Glutamatergic neuron (in vitro differentiated cells): ENCODE data around the gene CAMTA1. TPM values are rescaled to one million over a fixed set of nuclear protein-coding genes. Genes with fewer than 3 reads are reported as not detected.
"Not testable (repeated sequence)": the region's sequence is repeated elsewhere in the genome, so short reads cannot be mapped to it uniquely, and the experiment has no call there.

Experiments
- DNase-seq: peaks from one replicate; pipeline ENCODE4 v3.0.0; 2022
- H3K27ac Mint-ChIP-seq: one replicate; pipeline ENCODE4 v1.8.0; 2020; ENCODE audit warnings: mild to moderate bottlenecking, mixed read lengths, inconsistent platforms; ENCODE audit not compliant: unreplicated experiment
- H3K27me3 Mint-ChIP-seq: one replicate; pipeline ENCODE4 v1.8.0; 2020; ENCODE audit warnings: mild to moderate bottlenecking, moderate library complexity, mixed read lengths, inconsistent platforms; ENCODE audit not compliant: unreplicated experiment
- H3K36me3 Mint-ChIP-seq: one replicate; pipeline ENCODE4 v1.8.0; 2020; ENCODE audit warnings: mild to moderate bottlenecking, mixed read lengths, inconsistent platforms; ENCODE audit not compliant: unreplicated experiment
- H3K4me1 Mint-ChIP-seq: one replicate; pipeline ENCODE4 v1.8.0; 2020; ENCODE audit warnings: mild to moderate bottlenecking, low read depth, mixed read lengths, inconsistent platforms; ENCODE audit not compliant: unreplicated experiment
- H3K4me3 Mint-ChIP-seq: one replicate; pipeline ENCODE4 v1.8.0; 2020; ENCODE audit warnings: mild to moderate bottlenecking, mixed read lengths, inconsistent platforms; ENCODE audit not compliant: unreplicated experiment
- H3K9me3 Mint-ChIP-seq: one replicate; pipeline ENCODE4 v1.8.0; 2020; ENCODE audit warnings: mild to moderate bottlenecking, moderate library complexity, mixed read lengths, inconsistent platforms; ENCODE audit not compliant: unreplicated experiment
- total RNA-seq: library from RNA; stranded (reverse); fragmentation: NEBNext Ultra II Directional; extraction: Animal tissue kit (Norgen Biotek cat#: 25700); gene quantifications from one replicate; pipeline ENCODE4 v1.2.1, GENCODE V29; 2021; ENCODE audit not compliant: unreplicated experiment
- TF ChIP-seq, protein P1 (sequence below): fragments of 200-600 bp; sonication (generic); IDR thresholded peaks from one replicate; pipeline ENCODE4 v1.5.0; 2021; ENCODE audit not compliant: partially characterized antibody, unreplicated experiment

CAMTA1 gene
- total RNA-seq, 1 donor from 2014 or later = 77.2 TPM

GRCh38 chr1:7325254-7325653, 540.0 kb downstream of the CAMTA1 start:
- peaks cover 29% of the 10 kb centered on the region for H3K36me3 Mint-ChIP-seq
- H3K4me1 Mint-ChIP-seq = no peaks in the 10 kb centered on the region
- H3K4me3 Mint-ChIP-seq = no peak overlapping the region
- TF ChIP-seq, protein P1, sequence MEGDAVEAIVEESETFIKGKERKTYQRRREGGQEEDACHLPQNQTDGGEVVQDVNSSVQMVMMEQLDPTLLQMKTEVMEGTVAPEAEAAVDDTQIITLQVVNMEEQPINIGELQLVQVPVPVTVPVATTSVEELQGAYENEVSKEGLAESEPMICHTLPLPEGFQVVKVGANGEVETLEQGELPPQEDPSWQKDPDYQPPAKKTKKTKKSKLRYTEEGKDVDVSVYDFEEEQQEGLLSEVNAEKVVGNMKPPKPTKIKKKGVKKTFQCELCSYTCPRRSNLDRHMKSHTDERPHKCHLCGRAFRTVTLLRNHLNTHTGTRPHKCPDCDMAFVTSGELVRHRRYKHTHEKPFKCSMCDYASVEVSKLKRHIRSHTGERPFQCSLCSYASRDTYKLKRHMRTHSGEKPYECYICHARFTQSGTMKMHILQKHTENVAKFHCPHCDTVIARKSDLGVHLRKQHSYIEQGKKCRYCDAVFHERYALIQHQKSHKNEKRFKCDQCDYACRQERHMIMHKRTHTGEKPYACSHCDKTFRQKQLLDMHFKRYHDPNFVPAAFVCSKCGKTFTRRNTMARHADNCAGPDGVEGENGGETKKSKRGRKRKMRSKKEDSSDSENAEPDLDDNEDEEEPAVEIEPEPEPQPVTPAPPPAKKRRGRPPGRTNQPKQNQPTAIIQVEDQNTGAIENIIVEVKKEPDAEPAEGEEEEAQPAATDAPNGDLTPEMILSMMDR = no peak
- DNase-seq = no peak
- peaks cover 4% of the 10 kb centered on the region for H3K9me3 Mint-ChIP-seq
- no peaks in the 10 kb centered on the region for H3K27me3 Mint-ChIP-seq
- H3K27ac Mint-ChIP-seq = no peak overlapping the region

- TF ChIP-seq, protein P1 = no peak
- peaks cover 29% of the 10 kb centered on the region for H3K36me3 Mint-ChIP-seq
- H3K4me1 Mint-ChIP-seq = no peaks in the 10 kb centered on the region
- H3K4me3 Mint-ChIP-seq = no peak overlapping the region
- peaks cover 4% of the 10 kb centered on the region for H3K9me3 Mint-ChIP-seq
- no peak overlapping the region for H3K27ac Mint-ChIP-seq
- DNase-seq = no peak
- H3K27me3 Mint-ChIP-seq = peaks cover 2% of the 10 kb centered on the region
These were observed 541.1 kb downstream of the CAMTA1 start for GRCh38 chr1:7326366-7326765.

- peaks cover 4% of the 10 kb centered on the region for H3K9me3 Mint-ChIP-seq
- no peak overlapping the region for H3K27ac Mint-ChIP-seq
- peaks cover 2% of the 10 kb centered on the region for H3K4me1 Mint-ChIP-seq
- TF ChIP-seq, protein P1 = no peak
- no peak overlapping the region for H3K4me3 Mint-ChIP-seq
- no peak for DNase-seq
- H3K36me3 Mint-ChIP-seq = peaks cover 29% of the 10 kb centered on the region
- peaks cover 4% of the 10 kb centered on the region for H3K27me3 Mint-ChIP-seq
These were observed 542.6 kb downstream of the CAMTA1 start for GRCh38 chr1:7327849-7328248.

DNA sequence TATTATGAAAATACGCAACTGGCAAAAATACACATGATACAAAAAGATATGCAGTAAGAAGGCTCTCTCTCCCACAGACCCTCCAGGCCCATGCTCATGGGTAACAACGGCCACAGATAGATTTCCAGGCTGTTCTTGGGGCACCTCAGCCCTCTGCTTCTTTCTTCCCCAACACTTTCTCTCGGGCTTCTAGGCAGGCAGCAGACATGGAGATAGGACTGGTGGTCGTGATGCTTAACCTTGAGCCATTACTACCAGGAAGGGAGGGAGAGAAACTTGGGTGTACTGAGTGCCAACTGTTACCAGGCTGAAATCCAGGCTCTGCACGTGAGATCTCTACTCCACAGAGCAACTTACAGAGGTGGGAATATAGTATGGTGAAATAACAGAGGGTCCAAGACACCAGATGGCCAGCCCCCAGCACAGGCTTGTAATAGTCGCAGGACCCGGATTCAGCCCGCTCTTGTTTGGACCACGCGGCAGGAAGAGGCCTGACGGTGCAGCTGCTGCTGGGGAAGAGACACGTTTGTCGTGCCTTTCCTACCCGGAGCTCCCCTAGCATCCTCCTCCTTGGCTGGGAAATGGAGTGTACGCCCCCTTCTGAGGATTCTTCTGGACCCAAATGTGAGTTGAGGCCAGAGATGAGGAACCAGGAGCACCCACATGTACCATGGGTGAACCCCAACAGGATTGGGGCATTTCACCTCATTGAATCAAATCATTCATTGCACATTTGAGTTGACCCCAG, 544.8 kb downstream of the CAMTA1 start:
- TF ChIP-seq, protein P1 = no peak
- H3K27me3 Mint-ChIP-seq = peaks cover 4% of the 10 kb centered on the region
- H3K4me1 Mint-ChIP-seq = peaks cover 17% of the 10 kb centered on the region
- peaks cover 28% of the 10 kb centered on the region for H3K36me3 Mint-ChIP-seq
- no peak overlapping the region for H3K4me3 Mint-ChIP-seq
- no peak for DNase-seq
- no peak overlapping the region for H3K27ac Mint-ChIP-seq
- peaks cover 7% of the 10 kb centered on the region for H3K9me3 Mint-ChIP-seq

DNA sequence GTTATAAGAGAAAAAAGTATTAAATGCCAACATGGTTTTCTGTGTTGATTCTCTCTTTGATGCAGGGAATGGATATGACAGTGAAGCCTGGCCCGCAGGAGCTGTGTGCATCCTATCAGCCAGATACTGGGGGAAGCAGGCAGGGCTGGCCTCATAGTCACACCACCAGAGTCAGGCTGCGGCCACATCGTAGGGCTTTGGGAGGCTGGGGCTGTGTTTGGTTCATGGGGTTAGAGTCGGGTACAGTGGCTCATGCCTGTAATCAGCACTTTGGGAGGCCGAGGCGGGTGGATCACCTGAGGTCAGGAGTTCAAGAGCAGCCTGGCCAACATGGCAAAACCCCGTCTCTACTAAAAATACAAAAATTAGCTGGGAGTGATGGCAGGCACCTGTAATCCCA, 545.5 kb downstream of the CAMTA1 start:
- DNase-seq, H3K27ac Mint-ChIP-seq, H3K9me3 Mint-ChIP-seq, H3K4me3 Mint-ChIP-seq, H3K27me3 Mint-ChIP-seq: not testable (repeated sequence)
- H3K4me1 Mint-ChIP-seq = peaks cover 24% of the 10 kb centered on the region
- peaks cover 25% of the 10 kb centered on the region for H3K36me3 Mint-ChIP-seq
